ENCODE results near the gene PRR18. TPM values are rescaled to one million over a fixed set of nuclear protein-coding genes. Genes with fewer than 3 reads are reported as not detected.

Gene PRR18
- 0.14 TPM in 1 of 2 replicates, not detected in the other for total RNA-seq (2014; rRNA removed; shearing (Covaris generic); ENCODE audit: low replicate concordance)

- peak within 1 kb of the TSS; percentile 12; the same call in 1 of the 2 replicates for H3K4me3 ChIP-seq (ENCODE audit: low read length)
- DNase-seq = no peak
Observed at GRCh38 chr6:166308033-166308768, at the start of gene PRR18. TSS of gene PRR18 (minus strand) at chr6:166308392. CDS start at chr6:166308142, 250 bp downstream.

DNA sequence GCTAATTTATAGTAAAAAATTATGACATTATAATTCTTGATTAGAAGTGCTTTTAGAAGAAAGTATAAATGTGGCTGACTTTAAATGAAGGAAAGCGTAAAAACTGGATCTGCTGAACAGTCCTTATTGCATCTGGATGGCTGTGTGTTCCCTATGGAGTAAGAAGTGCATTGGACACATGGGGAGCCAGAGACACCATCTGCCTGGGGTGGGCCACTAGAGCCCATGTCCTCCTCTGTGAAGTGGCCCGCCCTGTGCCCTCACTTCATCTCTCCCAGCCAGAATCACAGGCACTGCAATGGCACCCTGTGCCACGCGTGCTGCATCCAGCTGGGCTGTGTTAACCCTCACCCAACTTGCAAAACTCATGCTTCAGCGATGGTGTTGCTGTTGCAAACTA is 47.4 kb upstream of the PRR18 start:
- H3K4me2 ChIP-seq (ENCODE audit: low read depth, low read length, poor library complexity, severe bottlenecking) = no peak overlapping the region
- H3K79me2 ChIP-seq (ENCODE audit: low read length) = no peaks in the 10 kb centered on the region
- no peak for DNase-seq
- peaks cover 11% of the 10 kb centered on the region for H3K4me1 ChIP-seq (ENCODE audit: low read length)
- no peaks in the 10 kb centered on the region for H3K9me2 ChIP-seq (replicated peaks; ENCODE audit: insufficient read depth, low read length)
- H4K20me1 ChIP-seq (ENCODE audit: insufficient read depth, low read depth, low read length) = no peaks in the 10 kb centered on the region
- no peak overlapping the region for H3K9ac ChIP-seq (ENCODE audit: low read length)
- H3K27me3 ChIP-seq (ENCODE audit: low read length) = no peaks in the 10 kb centered on the region
- H3K9me3 ChIP-seq (ENCODE audit: low read length) = peaks cover 8% of the 10 kb centered on the region; the same call in 1 of the 2 replicates
- no peak overlapping the region for H2AFZ ChIP-seq (ENCODE audit: low read length)
- no peak overlapping the region for H3K27ac ChIP-seq (ENCODE audit: low read length)
- H3K4me3 ChIP-seq (ENCODE audit: low read length) = no peak overlapping the region
- H3K36me3 ChIP-seq (ENCODE audit: insufficient read depth, low read length) = peaks cover 6% of the 10 kb centered on the region; the same call in 1 of the 2 replicates

More at GRCh38 chr6:166308033-166308768, at the start of gene PRR18:
- no peaks in the 10 kb centered on the region for H3K36me3 ChIP-seq (ENCODE audit: insufficient read depth, low read length)
- H3K9me2 ChIP-seq (replicated peaks; ENCODE audit: insufficient read depth, low read length) = no peaks in the 10 kb centered on the region
- 0 out of 2 replicates have a peak within 1 kb of the TSS, but pooled peaks have one; percentile 3 for H3K9ac ChIP-seq (ENCODE audit: low read length)
- H3K4me2 ChIP-seq (ENCODE audit: low read depth, low read length, poor library complexity, severe bottlenecking) = peak within 1 kb of the TSS; percentile 55
- H3K27me3 ChIP-seq (ENCODE audit: low read length) = no peaks in the 10 kb centered on the region
- H2AFZ ChIP-seq (ENCODE audit: low read length) = peak within 1 kb of the TSS; percentile 8; the same call in 1 of the 2 replicates
- H3K27ac ChIP-seq (ENCODE audit: low read length) = no peak within 1 kb of the TSS
- no peaks in the 10 kb centered on the region for H3K9me3 ChIP-seq (ENCODE audit: low read length)
- peaks cover 9% of the 10 kb centered on the region for H3K4me1 ChIP-seq (ENCODE audit: low read length)
- no peaks in the 10 kb centered on the region for H4K20me1 ChIP-seq (ENCODE audit: insufficient read depth, low read depth, low read length)
- H3K79me2 ChIP-seq (ENCODE audit: low read length) = no peaks in the 10 kb centered on the region

GRCh38 chr6:166354965-166355364 is 46.8 kb upstream of the PRR18 start:
- Histone ChIP-seq H3K4me3 (ENCODE audit: low read length) (no peak overlapping the region), H3K79me2 (ENCODE audit: low read length) (no peaks in the 10 kb centered on the region), H3K36me3 (ENCODE audit: insufficient read depth, low read length) (peaks cover 6% of the 10 kb centered on the region; the same call in 1 of the 2 replicates), H2AFZ (ENCODE audit: low read length) (no peak overlapping the region), H3K4me1 (ENCODE audit: low read length) (peaks cover 11% of the 10 kb centered on the region), H3K4me2 (ENCODE audit: low read depth, low read length, poor library complexity, severe bottlenecking) (no peak overlapping the region), H3K9me2 (replicated peaks; ENCODE audit: insufficient read depth, low read length) (no peaks in the 10 kb centered on the region), H3K9ac (ENCODE audit: low read length) (no peak overlapping the region), H3K27me3 (ENCODE audit: low read length) (no peaks in the 10 kb centered on the region), H3K9me3 (ENCODE audit: low read length) (peaks cover 8% of the 10 kb centered on the region; the same call in 1 of the 2 replicates), H4K20me1 (ENCODE audit: insufficient read depth, low read depth, low read length) (no peaks in the 10 kb centered on the region), H3K27ac (ENCODE audit: low read length) (no peak overlapping the region)
- DNase-seq = no peak

GRCh38 chr6:166354143-166354542 is 46.0 kb upstream of the PRR18 start:
- Histone ChIP-seq H2AFZ (ENCODE audit: low read length) (no peak overlapping the region), H3K36me3 (ENCODE audit: insufficient read depth, low read length) (peaks cover 6% of the 10 kb centered on the region; the same call in 1 of the 2 replicates), H3K79me2 (ENCODE audit: low read length) (no peaks in the 10 kb centered on the region), H3K9ac (ENCODE audit: low read length) (no peak overlapping the region), H3K27ac (ENCODE audit: low read length) (no peak overlapping the region), H3K9me2 (replicated peaks; ENCODE audit: insufficient read depth, low read length) (no peaks in the 10 kb centered on the region), H3K9me3 (ENCODE audit: low read length) (peaks cover 8% of the 10 kb centered on the region; the same call in 1 of the 2 replicates), H3K27me3 (ENCODE audit: low read length) (no peaks in the 10 kb centered on the region), H3K4me3 (ENCODE audit: low read length) (no peak overlapping the region), H4K20me1 (ENCODE audit: insufficient read depth, low read depth, low read length) (no peaks in the 10 kb centered on the region), H3K4me1 (ENCODE audit: low read length) (peaks cover 11% of the 10 kb centered on the region), H3K4me2 (ENCODE audit: low read depth, low read length, poor library complexity, severe bottlenecking) (no peak overlapping the region)
- no peak for DNase-seq

GRCh38 chr6:166353507-166353906 is 45.3 kb upstream of the PRR18 start:
- Histone ChIP-seq H3K9ac (ENCODE audit: low read length) (no peak overlapping the region), H3K27ac (ENCODE audit: low read length) (no peak overlapping the region), H4K20me1 (ENCODE audit: insufficient read depth, low read depth, low read length) (no peaks in the 10 kb centered on the region), H3K9me2 (replicated peaks; ENCODE audit: insufficient read depth, low read length) (no peaks in the 10 kb centered on the region), H3K36me3 (ENCODE audit: insufficient read depth, low read length) (peaks cover 6% of the 10 kb centered on the region; the same call in 1 of the 2 replicates), H2AFZ (ENCODE audit: low read length) (no peak overlapping the region), H3K9me3 (ENCODE audit: low read length) (peaks cover 8% of the 10 kb centered on the region; the same call in 1 of the 2 replicates), H3K4me1 (ENCODE audit: low read length) (peaks cover 11% of the 10 kb centered on the region), H3K27me3 (ENCODE audit: low read length) (no peaks in the 10 kb centered on the region), H3K4me3 (ENCODE audit: low read length) (no peak overlapping the region), H3K4me2 (ENCODE audit: low read depth, low read length, poor library complexity, severe bottlenecking) (no peak overlapping the region), H3K79me2 (ENCODE audit: low read length) (no peaks in the 10 kb centered on the region)
- no peak for DNase-seq

DNA sequence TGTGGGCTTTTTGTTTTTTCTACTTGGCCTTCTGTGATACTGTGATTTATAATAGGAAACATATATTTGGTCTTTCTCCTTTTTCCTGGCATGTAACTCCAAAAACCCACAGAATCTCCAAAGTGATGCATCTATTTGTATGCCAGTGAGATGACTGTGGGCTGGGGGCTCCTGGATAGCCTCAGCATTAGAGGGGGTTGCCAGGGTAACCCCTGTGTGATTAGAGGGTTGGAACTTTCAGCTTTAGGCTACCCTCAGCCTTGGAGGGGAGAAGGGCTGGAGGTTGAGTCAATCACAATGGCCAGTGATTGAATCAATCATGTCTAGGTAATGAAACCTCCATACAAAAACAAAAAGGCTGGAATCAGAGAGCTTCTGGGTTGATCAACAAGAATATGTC is 44.7 kb upstream of the PRR18 start:
- no peak overlapping the region for H3K4me2 ChIP-seq (ENCODE audit: low read depth, low read length, poor library complexity, severe bottlenecking)
- H3K9me3 ChIP-seq (ENCODE audit: low read length) = peaks cover 8% of the 10 kb centered on the region; the same call in 1 of the 2 replicates
- H3K36me3 ChIP-seq (ENCODE audit: insufficient read depth, low read length) = peaks cover 6% of the 10 kb centered on the region; the same call in 1 of the 2 replicates
- no peak overlapping the region for H3K27ac ChIP-seq (ENCODE audit: low read length)
- no peak overlapping the region for H3K4me3 ChIP-seq (ENCODE audit: low read length)
- H3K9me2 ChIP-seq (replicated peaks; ENCODE audit: insufficient read depth, low read length) = no peaks in the 10 kb centered on the region
- no peaks in the 10 kb centered on the region for H4K20me1 ChIP-seq (ENCODE audit: insufficient read depth, low read depth, low read length)
- no peaks in the 10 kb centered on the region for H3K79me2 ChIP-seq (ENCODE audit: low read length)
- H3K4me1 ChIP-seq (ENCODE audit: low read length) = peaks cover 11% of the 10 kb centered on the region
- H3K27me3 ChIP-seq (ENCODE audit: low read length) = no peaks in the 10 kb centered on the region
- DNase-seq = no peak
- H3K9ac ChIP-seq (ENCODE audit: low read length) = no peak overlapping the region
- H2AFZ ChIP-seq (ENCODE audit: low read length) = no peak overlapping the region

DNA sequence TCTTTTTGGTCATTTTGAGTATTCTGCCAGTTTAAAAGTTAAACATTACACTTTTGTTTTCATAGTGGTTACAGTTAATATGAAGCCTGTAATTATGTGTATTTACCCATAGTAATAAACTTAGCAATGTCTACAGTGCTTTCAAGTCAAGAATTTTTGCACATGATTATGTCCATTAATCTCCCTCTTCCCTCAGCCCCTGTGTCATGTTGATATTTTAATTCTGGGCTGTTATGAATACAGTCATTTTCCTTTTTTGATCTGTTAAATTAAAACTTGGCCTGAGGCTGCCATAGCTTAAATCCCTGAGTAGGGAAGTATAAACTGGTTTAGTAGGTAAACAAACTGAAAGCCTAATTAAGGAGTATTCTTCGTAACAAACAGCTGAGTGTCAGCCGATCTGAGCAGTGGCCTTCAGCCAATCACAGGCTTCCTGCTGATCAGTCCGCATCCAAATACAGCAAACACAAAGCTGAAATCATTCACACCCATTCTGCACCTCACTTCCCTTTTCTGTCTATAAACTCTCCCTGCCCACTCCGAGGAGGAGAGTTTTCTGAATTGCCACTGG is 43.6 kb upstream of the PRR18 start:
- Histone ChIP-seq H3K9me2 (replicated peaks; ENCODE audit: insufficient read depth, low read length) (no peaks in the 10 kb centered on the region), H3K9ac (ENCODE audit: low read length) (no peak overlapping the region), H3K79me2 (ENCODE audit: low read length) (no peaks in the 10 kb centered on the region), H3K4me2 (ENCODE audit: low read depth, low read length, poor library complexity, severe bottlenecking) (peak overlapping the region; percentile 27), H4K20me1 (ENCODE audit: insufficient read depth, low read depth, low read length) (no peaks in the 10 kb centered on the region), H3K4me1 (ENCODE audit: low read length) (peaks cover 21% of the 10 kb centered on the region), H3K27ac (ENCODE audit: low read length) (no peak overlapping the region), H3K4me3 (ENCODE audit: low read length) (no peak overlapping the region), H3K36me3 (ENCODE audit: insufficient read depth, low read length) (peaks cover 6% of the 10 kb centered on the region; the same call in 1 of the 2 replicates), H2AFZ (ENCODE audit: low read length) (peak overlapping the region; percentile 58), H3K27me3 (ENCODE audit: low read length) (no peaks in the 10 kb centered on the region), H3K9me3 (ENCODE audit: low read length) (peaks cover 8% of the 10 kb centered on the region; the same call in 1 of the 2 replicates)
- peak; percentile 71 for DNase-seq

- Histone ChIP-seq H3K9me3 (ENCODE audit: low read length) (peaks cover 8% of the 10 kb centered on the region; the same call in 1 of the 2 replicates), H3K4me1 (ENCODE audit: low read length) (peaks cover 21% of the 10 kb centered on the region), H3K4me2 (ENCODE audit: low read depth, low read length, poor library complexity, severe bottlenecking) (no peak overlapping the region)
Observed at GRCh38 chr6:166348305-166348949, 40.2 kb upstream of the PRR18 start.

More at GRCh38 chr6:166348305-166348949, 40.2 kb upstream of the PRR18 start:
- DNase-seq = no peak
- Histone ChIP-seq H3K36me3 (ENCODE audit: insufficient read depth, low read length) (peaks cover 6% of the 10 kb centered on the region; the same call in 1 of the 2 replicates), H3K27ac (ENCODE audit: low read length) (no peak overlapping the region), H4K20me1 (ENCODE audit: insufficient read depth, low read depth, low read length) (no peaks in the 10 kb centered on the region), H3K4me3 (ENCODE audit: low read length) (no peak overlapping the region), H3K79me2 (ENCODE audit: low read length) (no peaks in the 10 kb centered on the region), H3K9ac (ENCODE audit: low read length) (no peak overlapping the region), H3K27me3 (ENCODE audit: low read length) (no peaks in the 10 kb centered on the region), H2AFZ (ENCODE audit: low read length) (no peak overlapping the region), H3K9me2 (replicated peaks; ENCODE audit: insufficient read depth, low read length) (no peaks in the 10 kb centered on the region)
